ENCODE measurements around the gene ZNF691.
"Not testable (repeated sequence)": the region's sequence is repeated elsewhere in the genome, so short reads cannot be mapped to it uniquely, and the experiment has no call there.

Gene ZNF691

DNA sequence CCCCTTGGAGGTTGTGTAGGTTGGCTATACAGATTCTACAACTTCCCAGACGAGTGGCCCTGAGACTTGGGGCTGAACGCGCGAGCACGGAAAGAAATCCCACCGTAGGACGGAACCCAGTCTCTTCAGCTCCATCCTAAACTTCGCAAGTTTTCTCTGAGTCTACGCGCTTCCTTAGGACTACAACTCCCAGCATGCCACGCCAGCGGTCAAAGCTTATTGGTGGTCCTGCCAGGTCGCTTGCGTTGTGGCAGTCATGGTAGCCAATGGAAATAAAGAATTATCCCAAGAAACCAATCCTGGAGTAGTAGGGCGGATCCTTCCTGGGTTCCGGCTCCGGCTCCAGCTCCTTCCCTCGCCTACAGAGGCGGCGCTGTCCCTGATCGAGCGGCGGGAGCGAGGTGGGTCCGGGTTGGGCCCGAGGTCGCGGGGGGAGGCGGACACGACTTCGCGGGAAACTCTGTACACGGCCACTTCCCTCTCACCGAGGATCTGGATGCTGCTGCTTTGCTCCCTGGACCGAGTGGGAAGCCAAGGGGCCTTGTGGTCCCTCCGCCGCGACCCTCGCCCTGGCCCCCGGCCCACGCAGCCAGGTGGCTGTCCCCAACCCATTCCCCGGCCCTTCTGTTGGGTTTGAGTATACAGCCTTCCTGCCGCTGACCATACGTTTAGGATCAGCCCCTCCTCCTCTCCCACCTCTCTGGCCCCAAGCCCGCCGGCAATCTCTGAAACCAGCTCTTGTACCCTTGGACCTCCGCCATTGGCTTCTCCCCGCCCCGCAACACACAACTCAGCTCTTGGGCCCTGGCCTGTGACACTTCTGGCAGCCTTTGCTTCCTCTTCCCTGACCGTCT, at the start of gene ZNF691:
TSS of gene ZNF691 (plus strand) at position 357 of the 854 bp plus-strand sequence. CDS start 3,046 bp downstream, outside the sequence.
- peak; percentile 34 to 97 (median 88) for DNase-seq

- no peak for DNase-seq
Observed at GRCh38 chr1:42797414-42797813, 49.0 kb upstream of the ZNF691 start.

GRCh38 chr1:42797979-42798378, 48.4 kb upstream of the ZNF691 start:
- DNase-seq: peak in 1 of 51 donors; percentile 8

- no peak for DNase-seq
Observed at GRCh38 chr1:42801832-42802473, 44.5 kb upstream of the ZNF691 start.

DNA sequence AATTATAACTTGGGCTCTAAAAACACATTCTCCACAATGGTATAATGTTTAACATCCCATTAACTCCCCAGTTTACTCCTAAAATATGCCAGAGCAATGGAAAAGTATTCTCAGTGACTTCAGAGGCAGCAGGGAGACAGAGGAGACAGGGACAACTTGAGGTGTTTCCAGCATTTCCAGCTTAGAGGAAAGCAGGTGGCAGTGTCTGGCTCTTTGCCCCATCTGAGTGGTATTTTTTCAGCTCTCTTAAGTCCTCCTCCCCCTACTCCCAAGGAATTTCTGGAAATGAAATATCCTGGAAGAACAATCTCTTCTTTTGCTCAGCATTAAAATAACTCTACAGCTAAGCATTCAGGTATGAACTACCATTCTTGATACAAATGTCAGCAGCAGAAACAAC, 40.2 kb upstream of the ZNF691 start:
- no peak for DNase-seq

GRCh38 chr1:42806593-42806992, 39.8 kb upstream of the ZNF691 start:
- no peak for DNase-seq

DNA sequence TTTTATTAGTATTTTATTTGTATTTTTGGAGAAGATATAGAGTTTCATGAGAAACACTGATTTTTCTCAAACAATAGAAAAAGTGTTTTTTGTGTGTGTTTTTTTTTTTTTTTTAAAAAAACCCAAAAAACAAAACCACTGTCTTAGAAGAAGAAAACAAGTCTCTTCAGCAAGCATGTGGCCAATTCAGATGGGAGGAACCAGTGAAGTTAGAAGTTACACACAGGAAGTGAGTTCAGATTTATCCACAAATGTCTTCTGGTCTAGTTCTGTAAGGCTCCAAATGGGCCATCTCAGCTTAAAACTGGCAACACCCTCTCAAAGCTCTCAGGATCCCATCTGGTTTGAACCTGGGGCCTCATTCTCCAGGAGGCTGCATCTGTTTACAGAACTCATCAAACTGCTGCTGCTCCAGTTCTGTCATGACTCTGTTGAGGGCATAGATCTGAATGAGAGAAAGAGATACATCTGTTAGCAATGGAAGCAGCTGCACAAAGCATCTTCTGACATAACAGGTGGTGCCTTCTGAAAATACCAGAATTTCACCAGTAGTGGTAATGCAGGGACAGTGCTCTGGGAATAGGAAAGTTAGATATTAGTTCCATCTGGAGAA, 39.3 kb upstream of the ZNF691 start:
- no peak for DNase-seq

DNA sequence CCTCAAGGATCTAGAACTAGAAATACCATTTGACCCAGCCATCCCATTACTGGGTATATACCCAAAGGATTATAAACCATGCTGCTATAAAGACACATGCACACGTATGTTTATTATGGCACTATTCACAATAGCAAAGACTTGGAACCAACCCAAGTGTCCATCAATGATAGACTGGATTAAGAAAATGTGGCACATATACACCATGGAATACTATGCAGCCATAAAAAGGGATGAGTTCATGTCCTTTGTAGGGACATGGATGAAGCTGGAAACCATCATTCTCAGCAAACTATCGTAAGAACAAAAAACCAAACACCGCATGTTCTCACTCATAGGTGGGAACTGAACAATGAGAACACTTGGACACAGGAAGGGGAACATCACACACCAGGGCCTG, 31.6 kb upstream of the ZNF691 start:
- DNase-seq: not testable (repeated sequence)

DNA sequence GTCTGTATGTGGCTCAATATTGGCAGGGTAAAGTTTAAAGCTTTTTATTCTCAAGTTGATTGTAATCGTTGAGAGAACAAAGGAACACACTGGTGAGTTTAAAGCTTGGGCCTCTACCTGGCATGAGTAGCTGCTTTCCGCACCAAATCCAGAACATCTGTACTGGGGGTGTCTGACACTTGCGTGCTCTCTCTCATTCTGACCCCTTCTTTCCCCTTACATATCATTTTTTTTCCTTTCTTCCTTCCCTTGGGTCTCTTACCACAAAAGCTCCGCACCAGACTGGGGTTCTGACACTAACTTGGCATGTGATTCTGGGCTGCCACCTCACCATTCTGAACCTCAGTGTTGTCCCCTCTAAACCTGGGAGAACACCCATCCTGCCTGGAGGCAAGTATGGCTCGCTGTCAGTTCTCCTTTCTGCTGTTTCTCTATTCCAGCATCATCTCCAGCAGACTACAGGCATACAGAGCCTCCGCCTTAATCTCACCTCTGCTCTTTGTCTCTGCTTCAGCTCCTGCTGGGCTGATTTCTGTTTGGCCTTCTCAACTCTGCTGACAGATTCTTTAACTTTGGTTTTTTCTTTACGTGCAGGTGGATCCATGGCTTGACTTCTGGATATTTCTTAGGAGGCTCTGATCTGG, 30.4 kb upstream of the ZNF691 start:
- DNase-seq: peak in 2 of 51 donors; percentile 3 to 67

- peak; percentile 71 to 99 (median 89) for DNase-seq
Observed at GRCh38 chr1:42816585-42817439, 29.6 kb upstream of the ZNF691 start, which contains the start of the genes ERMAP and SVBP. ERMAP (plus strand) TSS chr1:42817122; CDS start chr1:42830449, 13,327 bp downstream. SVBP (minus strand) TSS chr1:42817397; CDS start chr1:42816544, 853 bp downstream.

GRCh38 chr1:42817440-42817767, 29.0 kb upstream of the ZNF691 start:
- no peak for DNase-seq

DNA sequence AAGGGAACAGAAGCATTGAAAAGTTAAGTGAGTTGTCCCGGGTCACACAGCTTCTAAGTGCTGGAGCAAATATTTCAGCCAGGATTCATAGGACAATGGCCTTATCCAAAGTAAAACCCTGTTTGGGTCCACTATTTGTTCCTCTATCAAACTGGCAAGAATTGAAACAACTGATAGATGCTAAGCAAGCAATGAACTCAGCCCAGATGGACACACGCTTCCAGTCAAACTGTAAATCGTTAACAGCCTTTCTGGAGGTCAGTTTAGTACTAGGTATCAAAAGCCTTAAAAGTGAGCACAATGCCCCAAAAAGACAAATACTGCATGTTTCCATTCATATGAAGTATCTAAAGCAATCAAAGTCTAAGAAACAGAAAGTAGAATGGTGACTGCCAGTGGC, 28.4 kb upstream of the ZNF691 start:
- no peak for DNase-seq

DNA sequence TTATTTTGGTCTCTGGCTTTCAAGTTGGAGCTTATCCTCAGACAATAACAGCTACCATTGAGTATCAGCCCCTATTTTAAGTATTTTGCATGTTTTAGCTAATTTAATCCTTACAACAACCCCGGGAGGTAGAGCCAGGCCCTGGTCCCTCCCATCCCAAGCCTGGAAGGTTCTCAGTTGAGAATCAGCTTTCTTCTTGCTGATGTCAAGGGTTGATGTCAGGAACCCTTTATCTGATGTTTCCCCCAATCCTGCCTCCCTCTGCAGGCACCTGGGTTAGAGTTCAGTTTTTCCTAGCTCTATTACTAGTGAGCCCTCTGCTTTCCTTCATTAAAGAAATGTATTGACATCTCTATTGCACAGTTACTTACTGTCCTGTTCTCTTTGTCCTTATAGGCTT, 25.6 kb upstream of the ZNF691 start:
- no peak for DNase-seq

DNA sequence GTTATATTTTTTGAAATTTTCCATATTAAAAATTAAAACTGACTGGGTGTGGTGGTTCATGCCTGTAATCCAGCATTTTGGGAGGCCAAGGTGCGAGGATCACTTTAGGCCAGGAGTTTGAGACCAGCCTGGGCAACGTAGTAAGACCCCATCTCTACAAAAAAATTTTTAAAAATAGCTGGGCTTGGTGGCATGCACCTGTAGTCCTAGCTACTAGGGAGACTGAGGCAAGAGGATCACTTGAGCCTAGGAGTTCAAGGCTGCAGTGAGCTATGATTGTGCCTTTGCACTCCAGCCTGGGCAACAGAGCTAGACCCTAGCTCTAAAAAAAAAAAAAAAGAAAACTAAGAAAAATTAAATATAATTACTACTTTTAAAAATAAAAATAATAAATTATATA, 24.7 kb upstream of the ZNF691 start:
- no peak for DNase-seq

- no peak for DNase-seq
Observed at GRCh38 chr1:42822800-42823392, 23.5 kb upstream of the ZNF691 start.

GRCh38 chr1:42824481-42825035, 21.9 kb upstream of the ZNF691 start:
- DNase-seq: no peak

GRCh38 chr1:42825036-42825851, 21.2 kb upstream of the ZNF691 start:
- DNase-seq: no peak

GRCh38 chr1:42830631-42831030, 15.8 kb upstream of the ZNF691 start:
- DNase-seq: no peak

DNA sequence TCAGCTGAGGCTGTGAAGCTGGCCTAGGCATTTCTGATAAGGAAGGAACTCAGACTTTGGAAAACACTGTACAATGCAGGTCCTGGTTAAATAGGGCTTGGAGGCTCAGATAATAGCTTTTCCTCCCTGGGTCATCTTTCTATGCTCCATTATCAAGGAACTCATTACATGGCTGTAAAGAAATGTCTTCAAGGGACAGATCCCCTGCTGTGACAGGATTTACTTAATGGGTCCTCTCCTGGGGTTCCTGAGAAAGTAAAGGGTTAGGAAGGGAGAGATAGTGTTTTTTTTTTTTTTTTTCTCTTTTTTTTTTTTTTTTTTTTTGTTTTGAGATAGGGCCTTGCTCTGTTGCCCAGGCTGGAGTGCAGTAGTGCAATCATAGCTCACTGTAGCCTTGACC, 15.1 kb upstream of the ZNF691 start:
- no peak for DNase-seq

All from hypothalamus (tissue), 51 donors.